OCI-LY3 (cell line): ENCODE data around the gene TF.

ENCODE experiments used
- EZH2phosphoT487 ChIP-seq: fragments of 200-600 bp; shearing (Covaris generic); IDR thresholded peaks from 2 replicates; pipeline ENCODE4 v1.6.1; 2018; ENCODE audit warnings: antibody characterized with exemption, mixed run types, low read depth
- TF ChIP-seq, protein P1 (sequence below): fragments of 200-600, 300-600 bp; sonication (generic); IDR thresholded peaks from 2 replicates; pipeline ENCODE4 v1.5.1; 2014; ENCODE audit warnings: antibody characterized with exemption, low read length, low read depth

- TF ChIP-seq, protein P1, sequence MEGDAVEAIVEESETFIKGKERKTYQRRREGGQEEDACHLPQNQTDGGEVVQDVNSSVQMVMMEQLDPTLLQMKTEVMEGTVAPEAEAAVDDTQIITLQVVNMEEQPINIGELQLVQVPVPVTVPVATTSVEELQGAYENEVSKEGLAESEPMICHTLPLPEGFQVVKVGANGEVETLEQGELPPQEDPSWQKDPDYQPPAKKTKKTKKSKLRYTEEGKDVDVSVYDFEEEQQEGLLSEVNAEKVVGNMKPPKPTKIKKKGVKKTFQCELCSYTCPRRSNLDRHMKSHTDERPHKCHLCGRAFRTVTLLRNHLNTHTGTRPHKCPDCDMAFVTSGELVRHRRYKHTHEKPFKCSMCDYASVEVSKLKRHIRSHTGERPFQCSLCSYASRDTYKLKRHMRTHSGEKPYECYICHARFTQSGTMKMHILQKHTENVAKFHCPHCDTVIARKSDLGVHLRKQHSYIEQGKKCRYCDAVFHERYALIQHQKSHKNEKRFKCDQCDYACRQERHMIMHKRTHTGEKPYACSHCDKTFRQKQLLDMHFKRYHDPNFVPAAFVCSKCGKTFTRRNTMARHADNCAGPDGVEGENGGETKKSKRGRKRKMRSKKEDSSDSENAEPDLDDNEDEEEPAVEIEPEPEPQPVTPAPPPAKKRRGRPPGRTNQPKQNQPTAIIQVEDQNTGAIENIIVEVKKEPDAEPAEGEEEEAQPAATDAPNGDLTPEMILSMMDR = no peak
- TF ChIP-seq EZH2phosphoT487 = no peak
Measured at GRCh38 chr3:133836497-133837158, 90.4 kb downstream of the TF start.
